GM23338 (cell line): ENCODE results near the gene ACHE. TPM values are rescaled to one million over a fixed set of nuclear protein-coding genes. Genes with fewer than 3 reads are reported as not detected.

ENCODE experiments used
- ATAC-seq: fragments of 200-7000 bp; cut with Tn5 transposase; 3 replicates; pipeline ENCODE4 v1.9.1; 2020
- DNase-seq: peaks from one replicate; pipeline ENCODE4 v3.0.0-alpha.2; 2015; ENCODE audit warnings: low spot score
- H2AFZ ChIP-seq: fragments of 200-600 bp; sonication (generic); 2 replicates; pipeline ENCODE4 v1.8.0; 2016; ENCODE audit warnings: antibody characterized with exemption, mild to moderate bottlenecking, moderate library complexity
- H3F3A ChIP-seq: fragments of 200-600 bp; sonication (generic); replicated peaks from 2 replicates; pipeline ENCODE4 v1.8.0; 2017; ENCODE audit warnings: antibody characterized with exemption, mixed run types, low read depth
- H3K27ac ChIP-seq: fragments of 200-600 bp; sonication (generic); 2 replicates; pipeline ENCODE4 v1.6.1; 2016; ENCODE audit warnings: low read depth
- H3K27me3 ChIP-seq: fragments of 200-600 bp; sonication (generic); 2 replicates; pipeline ENCODE4 v1.8.0; 2016; ENCODE audit warnings: mild to moderate bottlenecking, mixed run types, moderate library complexity; ENCODE audit not compliant: insufficient read depth
- H3K36me3 ChIP-seq: fragments of 200-600 bp; sonication (generic); 2 replicates; pipeline ENCODE4 v1.8.0; 2016; ENCODE audit warnings: mild to moderate bottlenecking; ENCODE audit not compliant: insufficient read depth
- H3K4me1 ChIP-seq: fragments of 200-600 bp; sonication (generic); 2 replicates; pipeline ENCODE4 v1.8.0; 2016; ENCODE audit warnings: mild to moderate bottlenecking, moderate library complexity; ENCODE audit not compliant: insufficient read depth
- H3K4me2 ChIP-seq: fragments of 200-600 bp; sonication (generic); 2 replicates; pipeline ENCODE4 v1.7.1; 2017; ENCODE audit warnings: mixed run types
- H3K4me3 ChIP-seq: fragments of 200-600 bp; sonication (generic); 2 replicates; pipeline ENCODE4 v1.6.1; 2016; ENCODE audit warnings: mixed run types
- H3K79me2 ChIP-seq: fragments of 200-600 bp; sonication (generic); replicated peaks from 2 replicates; pipeline ENCODE4 v1.8.0; 2017; ENCODE audit warnings: mild to moderate bottlenecking; ENCODE audit not compliant: insufficient read depth
- H3K9me2 ChIP-seq: fragments of 200-600 bp; sonication (generic); 2 replicates; pipeline ENCODE4 v1.8.0; 2017; ENCODE audit not compliant: insufficient read depth
- H4K20me1 ChIP-seq: fragments of 200-600 bp; sonication (generic); replicated peaks from 2 replicates; pipeline ENCODE4 v1.8.0; 2017; ENCODE audit warnings: mild to moderate bottlenecking; ENCODE audit not compliant: insufficient read depth
- H3K27ac Mint-ChIP-seq: 2 replicates; pipeline ENCODE4 v1.8.0; 2020; ENCODE audit warnings: inconsistent platforms, mild to moderate bottlenecking, moderate library complexity, mixed read lengths
- H3K27me3 Mint-ChIP-seq: 3 replicates; pipeline ENCODE4 v1.8.0; 2022; ENCODE audit warnings: low read depth, mild to moderate bottlenecking, moderate library complexity, mixed read lengths, inconsistent platforms; ENCODE audit not compliant: insufficient read depth, poor library complexity
- H3K36me3 Mint-ChIP-seq: 3 replicates; pipeline ENCODE4 v1.8.0; 2021; ENCODE audit warnings: low read depth, mild to moderate bottlenecking, inconsistent platforms, moderate library complexity, mixed read lengths
- H3K4me1 Mint-ChIP-seq: 3 replicates; pipeline ENCODE4 v1.8.0; 2020; ENCODE audit warnings: mild to moderate bottlenecking, inconsistent platforms, mixed read lengths
- H3K4me3 Mint-ChIP-seq: 3 replicates; pipeline ENCODE4 v1.8.0; 2021; ENCODE audit warnings: moderate library complexity, mild to moderate bottlenecking, inconsistent platforms, mixed read lengths
- H3K9me3 Mint-ChIP-seq: 3 replicates; pipeline ENCODE4 v1.8.0; 2020; ENCODE audit warnings: moderate library complexity, mild to moderate bottlenecking, inconsistent platforms, mixed read lengths
- CREB1 ChIP-seq: fragments of 250-450 bp; sonication (Bioruptor Pico); IDR thresholded peaks from 2 replicates; pipeline ENCODE4 v1.5.0; 2020; ENCODE audit warnings: low read depth, mild to moderate bottlenecking, moderate library complexity
- EZH2 ChIP-seq: fragments of 200-600 bp; sonication (generic); IDR thresholded peaks from one replicate; pipeline ENCODE4 v1.8.0; 2017; ENCODE audit warnings: antibody characterized with exemption, mild to moderate bottlenecking, low read depth; ENCODE audit not compliant: unreplicated experiment
- EZH2phosphoT487 ChIP-seq: fragments of 200-600 bp; sonication (generic); IDR thresholded peaks from one replicate; pipeline ENCODE4 v1.8.1; 2018; ENCODE audit warnings: antibody characterized with exemption; ENCODE audit not compliant: unreplicated experiment
- POLR2AphosphoS5 ChIP-seq: IDR thresholded peaks from 2 replicates; pipeline ENCODE4 v1.6.1; 2016; ENCODE audit warnings: antibody characterized with exemption, low read depth
- STAT1 ChIP-seq: IDR thresholded peaks from one replicate; pipeline ENCODE4 v1.6.1; 2016; ENCODE audit warnings: antibody characterized with exemption; ENCODE audit not compliant: unreplicated experiment
- ZNF114 ChIP-seq: fragments of 250-450 bp; sonication (Bioruptor Pico); IDR thresholded peaks from 2 replicates; pipeline ENCODE4 v1.5.0; 2020; ENCODE audit warnings: mild to moderate bottlenecking, moderate library complexity
- ZNF331 ChIP-seq: fragments of 250-450 bp; sonication (Bioruptor Pico); IDR thresholded peaks from 2 replicates; pipeline ENCODE4 v1.5.0; 2020; ENCODE audit warnings: low read depth, mild to moderate bottlenecking, moderate library complexity
- ZNF462 ChIP-seq: fragments of 250-450 bp; sonication (Bioruptor Pico); IDR thresholded peaks from 2 replicates; pipeline ENCODE4 v1.5.0; 2020; ENCODE audit warnings: mild to moderate bottlenecking, moderate library complexity
- polyA plus RNA-seq: library from polyadenylated mRNA; unstranded; fragments of >200 nt; fragmentation: Nextera tagmentation; extraction: Ambion mirVana; gene quantifications from 2 replicates; pipeline ENCODE4 v1.2.1, GENCODE V29; 2016
- total RNA-seq: library from RNA; depleted of rRNA; stranded (reverse); fragments of >200 nt; shearing (Covaris generic); gene quantifications from 2 replicates; pipeline ENCODE4 v1.2.3, GENCODE V29; 2014

Gene ACHE
- total and polyA plus RNA-seq, 2 experiments from 2014 or later = 3.6 to 3.7 TPM

GRCh38 chr7:100885440-100886141 is 10.1 kb downstream of the ACHE start (continued):
- no peak for TF ChIP-seq CREB1 (CRISPR knock-in tag)
- no peak for TF ChIP-seq EZH2phosphoT487
- no peak for TF ChIP-seq ZNF331 (CRISPR knock-in tag)
- TF ChIP-seq ZNF462 (CRISPR knock-in tag) = no peak
- no peak for TF ChIP-seq STAT1

GRCh38 chr7:100884736-100885439 is 10.8 kb downstream of the ACHE start:
- peaks cover 49% of the 10 kb centered on the region for H3K36me3 ChIP-seq
- Mint-ChIP-seq H3K36me3 (peaks cover 87% of the 10 kb centered on the region), H3K9me3 (no peaks in the 10 kb centered on the region)
- TF ChIP-seq POLR2AphosphoS5 = no peak
- TF ChIP-seq CREB1 (CRISPR knock-in tag) = no peak
- TF ChIP-seq ZNF462 (CRISPR knock-in tag) = no peak
- TF ChIP-seq EZH2 = no peak
- no peak for TF ChIP-seq ZNF114 (CRISPR knock-in tag)

More at GRCh38 chr7:100884736-100885439, 10.8 kb downstream of the ACHE start:
- Mint-ChIP-seq H3K27ac (no peak overlapping the region), H3K4me3 (no peak overlapping the region; the same call in 2 of the 3 replicates), H3K4me1 (peaks cover 38% of the 10 kb centered on the region), H3K27me3 (peaks cover 17% of the 10 kb centered on the region)
- Histone ChIP-seq H3K79me2 (peaks cover 47% of the 10 kb centered on the region), H3K27ac (no peak overlapping the region), H3K27me3 (no peaks in the 10 kb centered on the region), H3K4me1 (peaks cover 10% of the 10 kb centered on the region), H3F3A (peaks cover 54% of the 10 kb centered on the region), H4K20me1 (peaks cover 32% of the 10 kb centered on the region), H3K4me3 (no peak overlapping the region), H2AFZ (no peak overlapping the region), H3K9me2 (no peaks in the 10 kb centered on the region), H3K4me2 (no peak overlapping the region)
- ATAC-seq (no peak), DNase-seq (no peak)
